GM19395 (cell line): Measurements from ENCODE around the gene DHX58.

ENCODE experiments used
- ATAC-seq: cut with Tn5 transposase; IDR thresholded peaks from one replicate; pipeline ENCODE4 v1.9.1; 2021; ENCODE audit warnings: mild to moderate bottlenecking, moderate library complexity; ENCODE audit not compliant: unreplicated experiment

The DHX58 gene

GRCh38 chr17:42130310-42130936, 17.9 kb upstream of the DHX58 start:
- no peak for ATAC-seq

DNA sequence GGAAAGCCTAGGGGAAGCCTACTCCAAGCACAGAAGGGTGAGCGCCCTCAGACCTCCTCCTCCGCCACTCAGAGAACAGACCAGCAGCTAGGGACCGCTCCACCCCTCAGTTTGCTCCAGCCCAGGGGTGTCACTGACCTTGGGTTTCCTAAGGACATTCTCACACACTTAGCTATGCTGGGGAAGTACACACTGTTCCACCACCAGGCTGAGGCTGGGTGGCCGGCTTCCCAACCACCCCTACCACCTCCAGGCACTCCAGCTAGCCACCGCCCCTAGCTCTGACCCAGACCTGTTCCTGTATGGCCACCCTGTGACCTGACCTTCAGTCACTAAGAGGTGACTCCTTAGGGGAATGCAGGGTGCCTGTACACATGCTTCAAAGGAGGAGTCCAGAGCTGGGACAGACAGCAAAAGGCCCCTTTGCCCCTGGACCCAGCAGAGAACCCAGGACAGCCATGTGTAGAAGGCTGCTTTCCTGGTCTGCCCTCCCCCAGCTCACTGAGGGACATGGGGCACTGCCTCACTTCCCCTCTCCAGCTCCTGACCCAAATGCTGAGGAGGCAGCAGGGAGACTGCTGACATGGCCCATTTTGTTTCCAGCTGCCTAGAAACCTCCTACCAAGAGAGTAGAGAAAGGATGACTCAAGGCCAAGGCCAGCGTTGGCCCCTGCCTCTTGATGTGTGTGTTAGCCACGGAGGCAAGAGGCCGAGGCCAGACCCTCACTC, 16.8 kb upstream of the DHX58 start:
- ATAC-seq, result no peak

- no peak for ATAC-seq
Measured at GRCh38 chr17:42127414-42127813, 14.9 kb upstream of the DHX58 start.

- ATAC-seq, result no peak
Measured at GRCh38 chr17:42126836-42127235, 14.3 kb upstream of the DHX58 start.

DNA sequence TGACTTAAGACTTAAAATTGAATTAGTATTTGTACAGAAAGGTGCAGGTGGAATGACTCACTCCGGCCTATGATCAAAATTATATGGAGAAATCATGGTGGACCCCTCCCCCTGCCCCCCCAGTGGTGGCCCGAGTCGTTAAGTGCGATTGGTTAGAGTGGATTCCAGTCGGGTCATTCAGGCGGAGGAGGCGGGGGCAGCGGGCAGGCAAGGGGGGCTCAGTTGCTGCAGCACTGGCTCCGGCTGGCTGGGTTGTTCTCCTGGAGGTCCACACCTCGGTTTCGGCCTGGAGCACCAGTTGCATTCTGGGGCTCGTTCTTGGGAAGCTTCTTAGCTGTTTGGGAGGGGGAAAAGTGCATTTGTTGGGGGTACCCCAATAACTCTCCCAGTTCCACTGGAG, 13.1 kb upstream of the DHX58 start:
- no peak for ATAC-seq

- ATAC-seq, result no peak
Measured at GRCh38 chr17:42124256-42124655, 11.7 kb upstream of the DHX58 start.

DNA sequence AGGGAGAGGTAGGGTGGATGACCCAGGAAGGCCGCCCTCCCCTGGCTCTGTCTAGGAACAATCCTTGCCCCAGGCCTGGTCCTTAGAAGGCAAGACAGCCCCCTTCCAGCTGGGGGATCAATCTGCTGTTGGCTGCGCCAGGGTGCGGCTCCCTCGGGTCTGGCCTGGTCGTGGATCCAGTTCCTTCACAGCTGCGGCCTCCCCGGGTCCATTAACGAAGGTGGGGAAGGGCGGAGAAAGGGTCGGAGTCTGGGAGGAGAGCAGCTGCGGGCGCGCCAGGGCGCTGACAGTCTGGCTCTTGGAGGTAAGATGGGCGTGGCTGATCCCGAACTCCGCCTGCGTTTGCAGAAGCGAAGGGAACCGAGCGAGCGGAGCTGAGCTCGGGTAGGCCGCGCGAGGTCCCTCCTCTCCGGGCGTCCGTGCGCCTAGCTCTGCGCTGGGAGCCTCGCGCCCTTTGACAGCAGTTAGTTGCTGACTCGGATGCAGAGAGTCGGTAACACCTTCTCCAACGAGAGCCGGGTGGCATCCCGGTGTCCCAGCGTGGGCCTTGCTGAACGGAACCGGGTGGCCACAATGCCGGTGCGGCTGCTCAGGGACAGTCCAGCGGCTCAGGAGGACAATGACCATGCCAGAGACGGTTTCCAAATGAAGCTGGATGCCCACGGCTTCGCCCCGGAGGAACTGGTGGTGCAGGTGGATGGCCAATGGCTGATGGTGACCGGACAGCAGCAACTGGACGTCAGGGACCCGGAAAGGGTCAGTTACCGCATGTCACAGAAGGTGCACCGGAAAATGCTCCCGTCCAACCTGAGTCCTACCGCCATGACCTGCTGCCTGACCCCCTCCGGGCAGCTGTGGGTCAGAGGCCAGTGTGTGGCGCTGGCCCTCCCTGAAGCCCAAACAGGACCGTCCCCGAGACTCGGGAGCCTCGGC, 10.1 kb upstream of the DHX58 start, which contains the start of gene HSPB9:
HSPB9 (plus strand) TSS at position 434 of the 933 bp plus-strand sequence; CDS start at position 481, 47 bp downstream.
- no peak for ATAC-seq

DNA sequence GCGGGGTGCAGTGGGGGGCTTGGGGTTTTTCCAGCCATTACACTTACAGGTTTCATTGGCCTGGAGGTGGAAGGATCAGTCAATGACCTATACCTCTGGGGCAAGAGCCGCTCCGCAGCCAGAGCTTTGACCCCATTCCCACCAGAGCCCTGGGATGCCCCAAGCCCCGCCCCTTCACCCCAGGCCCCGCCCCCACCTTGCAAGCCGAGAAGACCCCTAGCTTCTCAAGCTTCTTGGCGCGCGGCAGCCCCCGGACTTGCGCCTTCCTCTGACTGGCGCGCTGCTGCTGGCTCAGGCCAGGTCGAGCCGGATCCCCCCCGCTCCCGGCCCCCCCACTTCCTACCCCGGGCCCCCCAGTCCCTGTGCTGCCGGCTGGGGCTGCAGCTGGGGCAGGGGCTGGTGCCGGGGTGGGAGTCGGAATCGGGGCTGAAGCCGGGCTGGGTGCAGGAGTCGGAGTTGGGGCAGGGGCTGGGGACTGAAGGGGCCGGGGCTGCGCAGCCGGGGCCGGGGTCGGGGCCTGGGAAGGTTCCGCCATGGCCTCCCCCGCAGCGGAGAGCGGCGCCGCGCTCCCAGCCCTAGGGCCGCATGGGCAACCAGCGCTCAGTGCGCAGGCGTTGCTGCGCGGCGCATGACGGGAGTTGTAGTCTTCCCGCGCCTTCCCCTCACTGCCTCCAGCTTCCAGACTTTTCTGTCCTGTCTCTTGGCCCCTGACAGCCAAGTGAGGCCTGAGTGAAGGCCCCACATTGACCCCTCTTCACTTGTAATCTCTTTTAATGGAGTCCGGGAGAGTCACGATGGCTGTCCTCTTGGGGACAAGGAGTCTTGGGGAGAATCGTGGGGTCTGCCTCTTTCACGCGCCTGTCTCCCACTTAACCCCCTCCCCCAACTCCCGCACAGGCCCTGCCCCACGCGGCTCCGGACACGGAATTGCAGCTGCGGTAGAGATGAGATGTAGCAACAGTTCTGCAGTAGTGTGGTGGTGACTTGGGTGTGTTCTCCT, 8.6 kb upstream of the DHX58 start, which contains the start of gene KAT2A:
KAT2A (minus strand) TSS at position 598 of the 1,000 bp plus-strand sequence; CDS start at position 535, 63 bp downstream.
- ATAC-seq, result no peak

GRCh38 chr17:42120161-42120769, 7.8 kb upstream of the DHX58 start:
- no peak for ATAC-seq

- ATAC-seq, result no peak
Measured at GRCh38 chr17:42119301-42119700, 6.8 kb upstream of the DHX58 start.

DNA sequence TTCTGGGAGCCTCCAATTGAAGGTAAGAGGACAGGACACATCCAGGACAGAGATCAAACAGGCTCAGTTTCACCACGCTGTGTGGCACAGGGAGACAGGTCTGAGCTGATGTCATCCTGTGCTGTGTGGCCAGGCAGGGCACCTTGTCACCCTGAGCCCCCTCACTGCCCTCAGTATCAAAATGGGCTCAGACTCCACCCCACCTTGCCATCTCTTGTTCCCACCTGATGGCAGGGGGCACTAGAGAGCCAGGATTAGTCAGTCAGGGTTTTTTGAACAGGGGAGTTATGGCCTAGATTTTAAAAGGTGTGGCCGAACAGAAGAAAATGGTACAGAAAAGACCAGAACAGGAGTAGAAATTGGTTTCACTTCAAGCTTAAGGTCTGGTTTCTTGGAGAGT, 6.0 kb upstream of the DHX58 start:
- ATAC-seq, result no peak

GRCh38 chr17:42118126-42118510, 5.6 kb upstream of the DHX58 start:
- no peak for ATAC-seq

GRCh38 chr17:42117397-42118125, 5.0 kb upstream of the DHX58 start:
- no peak for ATAC-seq

GRCh38 chr17:42116705-42117396, 4.3 kb upstream of the DHX58 start:
- ATAC-seq, result no peak

DNA sequence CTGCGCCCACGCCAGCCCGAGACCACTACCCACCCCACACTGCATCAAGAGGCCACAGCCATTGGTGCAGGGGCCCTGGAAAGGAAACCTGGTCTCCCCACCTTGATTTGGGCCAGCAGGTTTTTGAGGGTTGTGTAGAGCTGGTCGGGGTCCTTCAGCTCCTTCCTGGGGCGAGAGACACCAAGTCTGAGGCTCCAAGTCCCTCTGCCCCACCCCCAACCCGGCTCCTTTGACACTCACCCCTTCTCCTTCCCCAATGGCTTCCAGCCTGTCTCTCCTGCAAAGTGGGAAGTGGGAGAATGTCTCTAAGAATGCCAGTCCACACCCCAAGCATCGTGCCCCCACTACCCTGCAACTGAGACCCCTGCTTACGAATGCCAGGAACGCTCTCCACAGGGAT, 1.6 kb upstream of the DHX58 start:
- ATAC-seq, result no peak

DNA sequence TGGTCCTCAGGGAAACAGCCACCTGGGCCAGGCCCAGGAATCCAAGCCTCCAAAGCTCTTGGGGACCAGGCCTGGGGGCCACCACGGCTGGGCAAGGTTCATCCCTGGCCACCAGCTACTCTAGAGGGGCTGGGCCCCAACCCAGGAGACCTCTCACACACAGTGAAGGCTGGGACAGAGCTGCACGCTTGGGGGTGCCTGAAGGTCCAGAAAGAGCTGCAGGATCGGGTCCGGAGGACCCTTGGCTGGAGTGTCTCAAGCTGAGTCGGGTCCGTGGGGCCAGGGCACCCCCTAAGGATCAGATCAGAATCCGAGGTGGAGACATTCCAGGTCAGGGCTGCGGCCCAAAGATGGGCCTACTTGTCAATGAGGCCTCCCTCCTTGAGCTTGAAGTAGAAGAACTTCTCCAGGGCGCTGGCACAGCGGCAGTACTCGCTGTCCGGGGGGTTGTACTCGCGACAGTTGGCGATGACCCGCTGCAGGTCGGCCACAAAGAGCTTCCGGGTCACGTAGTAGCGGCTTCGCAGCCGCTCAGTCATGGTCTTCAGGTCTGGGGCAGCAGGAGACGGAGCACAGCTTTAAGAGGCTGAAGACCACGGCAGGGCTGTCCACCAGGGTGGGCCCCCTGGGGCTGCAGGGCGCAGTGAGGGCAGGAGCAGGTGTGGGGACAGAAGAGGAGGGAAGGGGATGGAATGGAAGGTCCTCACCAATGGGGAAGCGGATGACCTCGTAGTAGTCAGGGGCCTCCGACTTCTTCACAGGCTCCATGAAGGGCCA, 967 bp upstream of the DHX58 start:
- no peak for ATAC-seq

DNA sequence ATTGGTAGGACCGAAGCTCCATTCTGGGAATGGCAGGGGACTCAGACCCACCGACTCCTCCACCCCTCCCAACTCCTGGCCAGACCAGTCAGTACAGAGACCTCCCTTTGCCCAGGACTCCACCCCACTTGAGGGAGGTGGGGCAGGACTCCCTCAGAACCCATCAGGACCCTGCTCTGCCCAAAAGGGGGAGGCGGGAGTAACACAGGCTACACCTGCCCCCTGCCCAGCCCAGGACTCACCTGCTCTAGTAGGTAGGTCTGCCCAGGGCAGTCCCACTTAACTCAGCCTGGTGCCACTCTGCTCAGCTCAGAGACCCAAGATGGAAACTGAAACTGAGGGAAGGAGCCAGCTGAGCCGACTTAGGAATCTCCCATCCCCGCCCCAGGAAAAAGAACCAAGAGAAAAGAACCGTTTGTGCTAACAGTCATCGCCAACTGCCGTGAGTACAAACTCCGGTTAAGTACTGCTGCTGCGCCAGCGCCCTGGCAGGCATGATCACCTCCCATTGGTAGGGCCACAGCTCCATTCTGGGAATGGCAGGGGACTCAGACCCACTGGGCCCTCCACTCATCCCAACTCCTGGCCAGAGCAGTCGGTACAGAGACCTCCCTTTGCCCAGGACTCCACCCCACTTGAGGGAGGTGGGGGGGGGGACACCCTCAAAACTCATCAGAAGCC, 503 bp downstream of the DHX58 start:
- peak; percentile 3 for ATAC-seq
